ENCODE measurements around the gene TSPYL1. TPM values are rescaled to one million over a fixed set of nuclear protein-coding genes. Genes with fewer than 3 reads are reported as not detected.

Gene TSPYL1
- total and polyA plus RNA-seq, 9 of the 15 experiments (the other 6 are each of a cell fraction or from before 2014, with no cell fraction given), result 23.1 to 56.8 (median 37.9) TPM

DNA sequence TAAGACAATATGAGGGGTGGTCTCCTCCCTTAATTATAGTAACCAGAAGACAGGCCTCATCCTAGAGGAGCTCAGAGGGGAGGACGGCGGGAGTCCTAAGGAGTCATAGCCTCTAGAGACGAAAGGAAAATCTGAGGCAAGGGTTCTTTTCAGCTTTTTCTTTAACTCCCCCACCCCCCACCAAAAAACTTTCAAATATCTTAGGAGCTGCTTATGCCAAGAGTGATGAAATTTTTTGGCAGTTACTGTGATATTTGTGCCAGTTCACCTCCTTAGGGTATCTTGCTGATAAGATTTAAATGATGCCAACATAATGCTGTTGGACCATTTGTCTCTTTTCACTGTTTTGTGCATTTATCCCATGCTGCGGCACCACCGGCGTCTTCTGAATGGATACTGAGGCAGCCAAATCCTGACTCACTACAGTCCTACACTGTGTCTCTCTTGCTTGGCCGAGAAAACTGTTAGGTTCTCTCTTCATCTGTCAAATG is 46.5 kb upstream of the TSPYL1 start:
- no peak for ATAC-seq
- POLR2A ChIA-PET, result no interaction called here
- no peak for FAIRE-seq
- Histone ChIP-seq H3K79me2 (ENCODE audit: control insufficient read depth, insufficient read depth, low read length) (no peaks in the 10 kb centered on the region), H3K27me3 (ENCODE audit: control insufficient read depth in 2 of 2, insufficient read depth in 2 of 2, low read length in 2 of 2) (peaks cover 0 to 3% of the 10 kb centered on the region in 2 experiments; a peak in 1 of 5 replicates), H3K4me2 (ENCODE audit: insufficient read depth, low read length) (no peak overlapping the region), H3K4me1 (replicated peaks in 1 of 2; ENCODE audit: control insufficient read depth in 2 of 2, insufficient read depth in 2 of 2, low read length in 2 of 2) (no peaks in the 10 kb centered on the region), H3K9ac (ENCODE audit: insufficient read depth in 1 of 2, low read depth in 2 of 2, low read length in 2 of 2) (no peak overlapping the region), H3K4me3 (no peak overlapping the region), H2AFZ (ENCODE audit: low read depth, low read length) (no peak overlapping the region), H3K27ac (ENCODE audit: extremely low read depth, low read depth, low read length) (no peak overlapping the region), H4K20me1 (replicated peaks; ENCODE audit: control insufficient read depth, insufficient read depth, low read length) (no peaks in the 10 kb centered on the region), H3K9me3 (replicated peaks; ENCODE audit: control insufficient read depth, insufficient read depth, low read depth, low read length) (no peaks in the 10 kb centered on the region), H3K9me1 (ENCODE audit: control insufficient read depth, insufficient read depth, low read length) (no peaks in the 10 kb centered on the region), H3K36me3 (ENCODE audit: control insufficient read depth, insufficient read depth, low read length) (no peaks in the 10 kb centered on the region)
- WGBS (ENCODE audit: insufficient coverage, low coverage, missing lambda C conversion rate), result 45% methylated on average over 7 of the region's 7 CpGs
- DNase-seq (ENCODE audit: extremely low read depth in 1 of 4, low spot score in 3 of 4), result no peak
- in situ Hi-C loops (cut with MboI), result no loop called here
- intact Hi-C loops (cut with micrococcal nuclease), result no loop called here
- no TSS peak for BruUV-seq (replicated peaks)
- CTCF ChIA-PET (ENCODE audit: low intra/inter-chr PET ratio), result no interaction called here
- TF ChIP-seq ZNF584 (CRISPR knock-in tag; IDR thresholded peaks at IDR 0.05; ENCODE audit: low read depth) (no peak), ZNF212 (CRISPR knock-in tag; IDR thresholded peaks at IDR 0.05) (no peak), BACH1 (tag; IDR thresholded peaks at IDR 0.05) (no peak), ZNF140 (CRISPR knock-in tag; IDR thresholded peaks at IDR 0.05) (no peak), TAF7 (tag; IDR thresholded peaks at IDR 0.05) (no peak), IRF2 (CRISPR knock-in tag; IDR thresholded peaks at IDR 0.05) (no peak), TRIM28 (IDR thresholded peaks at IDR 0.05) (no peak), BMI1 (IDR thresholded peaks at IDR 0.05; ENCODE audit: low read length) (no peak)
- TF ChIP-seq, protein P1, sequence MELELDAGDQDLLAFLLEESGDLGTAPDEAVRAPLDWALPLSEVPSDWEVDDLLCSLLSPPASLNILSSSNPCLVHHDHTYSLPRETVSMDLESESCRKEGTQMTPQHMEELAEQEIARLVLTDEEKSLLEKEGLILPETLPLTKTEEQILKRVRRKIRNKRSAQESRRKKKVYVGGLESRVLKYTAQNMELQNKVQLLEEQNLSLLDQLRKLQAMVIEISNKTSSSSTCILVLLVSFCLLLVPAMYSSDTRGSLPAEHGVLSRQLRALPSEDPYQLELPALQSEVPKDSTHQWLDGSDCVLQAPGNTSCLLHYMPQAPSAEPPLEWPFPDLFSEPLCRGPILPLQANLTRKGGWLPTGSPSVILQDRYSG (tag; conservative IDR thresholded peaks at IDR 0.05; ENCODE audit: low read depth), result no peak
- TF ChIP-seq, protein P2, sequence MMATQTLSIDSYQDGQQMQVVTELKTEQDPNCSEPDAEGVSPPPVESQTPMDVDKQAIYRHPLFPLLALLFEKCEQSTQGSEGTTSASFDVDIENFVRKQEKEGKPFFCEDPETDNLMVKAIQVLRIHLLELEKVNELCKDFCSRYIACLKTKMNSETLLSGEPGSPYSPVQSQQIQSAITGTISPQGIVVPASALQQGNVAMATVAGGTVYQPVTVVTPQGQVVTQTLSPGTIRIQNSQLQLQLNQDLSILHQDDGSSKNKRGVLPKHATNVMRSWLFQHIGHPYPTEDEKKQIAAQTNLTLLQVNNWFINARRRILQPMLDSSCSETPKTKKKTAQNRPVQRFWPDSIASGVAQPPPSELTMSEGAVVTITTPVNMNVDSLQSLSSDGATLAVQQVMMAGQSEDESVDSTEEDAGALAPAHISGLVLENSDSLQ (IDR thresholded peaks at IDR 0.05), result no peak
- TF ChIP-seq, protein P3, sequence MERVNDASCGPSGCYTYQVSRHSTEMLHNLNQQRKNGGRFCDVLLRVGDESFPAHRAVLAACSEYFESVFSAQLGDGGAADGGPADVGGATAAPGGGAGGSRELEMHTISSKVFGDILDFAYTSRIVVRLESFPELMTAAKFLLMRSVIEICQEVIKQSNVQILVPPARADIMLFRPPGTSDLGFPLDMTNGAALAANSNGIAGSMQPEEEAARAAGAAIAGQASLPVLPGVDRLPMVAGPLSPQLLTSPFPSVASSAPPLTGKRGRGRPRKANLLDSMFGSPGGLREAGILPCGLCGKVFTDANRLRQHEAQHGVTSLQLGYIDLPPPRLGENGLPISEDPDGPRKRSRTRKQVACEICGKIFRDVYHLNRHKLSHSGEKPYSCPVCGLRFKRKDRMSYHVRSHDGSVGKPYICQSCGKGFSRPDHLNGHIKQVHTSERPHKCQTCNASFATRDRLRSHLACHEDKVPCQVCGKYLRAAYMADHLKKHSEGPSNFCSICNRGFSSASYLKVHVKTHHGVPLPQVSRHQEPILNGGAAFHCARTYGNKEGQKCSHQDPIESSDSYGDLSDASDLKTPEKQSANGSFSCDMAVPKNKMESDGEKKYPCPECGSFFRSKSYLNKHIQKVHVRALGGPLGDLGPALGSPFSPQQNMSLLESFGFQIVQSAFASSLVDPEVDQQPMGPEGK (CRISPR knock-in tag; IDR thresholded peaks at IDR 0.05; ENCODE audit: borderline replicate concordance), result no peak
- TF ChIP-seq, protein P4, sequence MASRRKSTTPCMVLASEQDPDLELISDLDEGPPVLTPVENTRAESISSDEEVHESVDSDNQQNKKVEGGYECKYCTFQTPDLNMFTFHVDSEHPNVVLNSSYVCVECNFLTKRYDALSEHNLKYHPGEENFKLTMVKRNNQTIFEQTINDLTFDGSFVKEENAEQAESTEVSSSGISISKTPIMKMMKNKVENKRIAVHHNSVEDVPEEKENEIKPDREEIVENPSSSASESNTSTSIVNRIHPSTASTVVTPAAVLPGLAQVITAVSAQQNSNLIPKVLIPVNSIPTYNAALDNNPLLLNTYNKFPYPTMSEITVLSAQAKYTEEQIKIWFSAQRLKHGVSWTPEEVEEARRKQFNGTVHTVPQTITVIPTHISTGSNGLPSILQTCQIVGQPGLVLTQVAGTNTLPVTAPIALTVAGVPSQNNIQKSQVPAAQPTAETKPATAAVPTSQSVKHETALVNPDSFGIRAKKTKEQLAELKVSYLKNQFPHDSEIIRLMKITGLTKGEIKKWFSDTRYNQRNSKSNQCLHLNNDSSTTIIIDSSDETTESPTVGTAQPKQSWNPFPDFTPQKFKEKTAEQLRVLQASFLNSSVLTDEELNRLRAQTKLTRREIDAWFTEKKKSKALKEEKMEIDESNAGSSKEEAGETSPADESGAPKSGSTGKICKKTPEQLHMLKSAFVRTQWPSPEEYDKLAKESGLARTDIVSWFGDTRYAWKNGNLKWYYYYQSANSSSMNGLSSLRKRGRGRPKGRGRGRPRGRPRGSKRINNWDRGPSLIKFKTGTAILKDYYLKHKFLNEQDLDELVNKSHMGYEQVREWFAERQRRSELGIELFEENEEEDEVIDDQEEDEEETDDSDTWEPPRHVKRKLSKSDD (conservative IDR thresholded peaks at IDR 0.05; ENCODE audit: low read length), result no peak
- TF ChIP-seq, protein P5, sequence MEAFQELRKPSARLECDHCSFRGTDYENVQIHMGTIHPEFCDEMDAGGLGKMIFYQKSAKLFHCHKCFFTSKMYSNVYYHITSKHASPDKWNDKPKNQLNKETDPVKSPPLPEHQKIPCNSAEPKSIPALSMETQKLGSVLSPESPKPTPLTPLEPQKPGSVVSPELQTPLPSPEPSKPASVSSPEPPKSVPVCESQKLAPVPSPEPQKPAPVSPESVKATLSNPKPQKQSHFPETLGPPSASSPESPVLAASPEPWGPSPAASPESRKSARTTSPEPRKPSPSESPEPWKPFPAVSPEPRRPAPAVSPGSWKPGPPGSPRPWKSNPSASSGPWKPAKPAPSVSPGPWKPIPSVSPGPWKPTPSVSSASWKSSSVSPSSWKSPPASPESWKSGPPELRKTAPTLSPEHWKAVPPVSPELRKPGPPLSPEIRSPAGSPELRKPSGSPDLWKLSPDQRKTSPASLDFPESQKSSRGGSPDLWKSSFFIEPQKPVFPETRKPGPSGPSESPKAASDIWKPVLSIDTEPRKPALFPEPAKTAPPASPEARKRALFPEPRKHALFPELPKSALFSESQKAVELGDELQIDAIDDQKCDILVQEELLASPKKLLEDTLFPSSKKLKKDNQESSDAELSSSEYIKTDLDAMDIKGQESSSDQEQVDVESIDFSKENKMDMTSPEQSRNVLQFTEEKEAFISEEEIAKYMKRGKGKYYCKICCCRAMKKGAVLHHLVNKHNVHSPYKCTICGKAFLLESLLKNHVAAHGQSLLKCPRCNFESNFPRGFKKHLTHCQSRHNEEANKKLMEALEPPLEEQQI (IDR thresholded peaks at IDR 0.05), result no peak

Measured in K562 (cell line).